Mucosa of descending colon (tissue), 3 donors: ENCODE results near the gene HSPG2. TPM values are rescaled to one million over a fixed set of nuclear protein-coding genes. Genes with fewer than 3 reads are reported as not detected.

Experiments
- ATAC-seq: fragments of 200-7000 bp; cut with Tn5 transposase; one replicate; pipeline ENCODE4 v1.9.1; 2020; ENCODE audit warnings: mild to moderate bottlenecking, moderate library complexity
- DNase-seq, 3 donors: peaks; one replicate each; pipeline ENCODE4 v3.0.0-alpha.2; 2020
- H3K36me3 ChIP-seq: fragments of 200-600 bp; one replicate; pipeline ENCODE4 v1.8.0; 2021; ENCODE audit warnings: low read depth, mild to moderate bottlenecking
- H3K4me1 ChIP-seq: fragments of 200-600 bp; one replicate; pipeline ENCODE4 v1.8.0; 2021; ENCODE audit warnings: low read depth, mild to moderate bottlenecking
- H3K4me3 ChIP-seq: fragments of 200-600 bp; one replicate; pipeline ENCODE4 v1.8.0; 2021; ENCODE audit warnings: mild to moderate bottlenecking
- H3K9me3 ChIP-seq: fragments of 200-600 bp; one replicate; pipeline ENCODE4 v1.8.0; 2021; ENCODE audit warnings: mild to moderate bottlenecking
- CTCF ChIP-seq: fragments of 200-600 bp; IDR thresholded peaks from one replicate; pipeline ENCODE4 v1.8.0; 2022; ENCODE audit warnings: antibody characterized with exemption, mild to moderate bottlenecking
- intact Hi-C, 2 donors: fragments of 100-400 bp; cut with DNase I in 1 of 2; cut with micrococcal nuclease in 1 of 2; formaldehyde crosslinking; loops; one replicate each; pipeline versions ENCODE4 v1.11.0 to v1.11.1; 2022; cut with DNase I, micrococcal nuclease
- total RNA-seq, 3 donors: library from RNA; stranded (reverse); fragmentation: NEBNext Ultra II Directional in 2 of 3; extraction: Animal tissue kit (Norgen Biotek cat#: 25700) in 2 of 3; gene quantifications; one replicate each; pipeline versions ENCODE4 v1.2.1 to v1.2.4, GENCODE V29; 2021 to 2023
- donor health status: DM: no; HTN: no; CAD: no; lungs with moderate emphysema.
- donor health status: DM: no; HTN: no; CAD: no.
- donor health status: DM: no; HTN: yes; CAD: no.

Gene HSPG2
- total RNA-seq, 3 donors from 2014 or later, result 142 to 436 (median 197) TPM

GRCh38 chr1:21804536-21804935 is 132.6 kb downstream of the HSPG2 start:
- H3K36me3 ChIP-seq, result no peaks in the 10 kb centered on the region
- no peak for TF ChIP-seq CTCF
- no peak for DNase-seq
- H3K9me3 ChIP-seq, result no peaks in the 10 kb centered on the region
- H3K4me1 ChIP-seq, result no peaks in the 10 kb centered on the region
- H3K4me3 ChIP-seq, result no peak overlapping the region
- no peak for ATAC-seq
- intact Hi-C loops, result no loop called here

- Histone ChIP-seq H3K36me3 (no peaks in the 10 kb centered on the region), H3K4me3 (no peak overlapping the region), H3K9me3 (no peaks in the 10 kb centered on the region), H3K4me1 (no peaks in the 10 kb centered on the region)
- DNase-seq, result no peak
- intact Hi-C loops, result no loop called here
- TF ChIP-seq CTCF, result no peak
- no peak for ATAC-seq
Measured at GRCh38 chr1:21801100-21801499, 136.0 kb downstream of the HSPG2 start.

GRCh38 chr1:21799730-21800129 is 137.4 kb downstream of the HSPG2 start:
- TF ChIP-seq CTCF, result no peak
- H3K4me1 ChIP-seq, result no peaks in the 10 kb centered on the region

GRCh38 chr1:21795075-21795474 is 142.0 kb downstream of the HSPG2 start:
- intact Hi-C loops, result no loop called here
- no peak overlapping the region for H3K4me3 ChIP-seq
- no peak for DNase-seq
- no peaks in the 10 kb centered on the region for H3K4me1 ChIP-seq
- H3K9me3 ChIP-seq, result no peaks in the 10 kb centered on the region
- no peak for TF ChIP-seq CTCF
- no peak for ATAC-seq
- H3K36me3 ChIP-seq, result no peaks in the 10 kb centered on the region

More at GRCh38 chr1:21799730-21800129, 137.4 kb downstream of the HSPG2 start:
- H3K36me3 ChIP-seq, result no peaks in the 10 kb centered on the region
- intact Hi-C loops, result no loop called here
- ATAC-seq, result no peak
- H3K4me3 ChIP-seq, result no peak overlapping the region
- no peaks in the 10 kb centered on the region for H3K9me3 ChIP-seq
- no peak for DNase-seq

GRCh38 chr1:21794656-21795055 is 142.5 kb downstream of the HSPG2 start:
- TF ChIP-seq CTCF, result no peak
- intact Hi-C loops, result no loop called here
- Histone ChIP-seq H3K9me3 (no peaks in the 10 kb centered on the region), H3K4me1 (no peaks in the 10 kb centered on the region), H3K4me3 (no peak overlapping the region), H3K36me3 (no peaks in the 10 kb centered on the region)
- ATAC-seq (no peak), DNase-seq (no peak)

GRCh38 chr1:21793104-21793503 is 144.0 kb downstream of the HSPG2 start:
- Histone ChIP-seq H3K36me3 (no peaks in the 10 kb centered on the region), H3K4me1 (no peaks in the 10 kb centered on the region), H3K4me3 (no peak overlapping the region), H3K9me3 (no peaks in the 10 kb centered on the region)
- TF ChIP-seq CTCF, result no peak
- intact Hi-C loops, result no loop called here
- DNase-seq, result no peak
- no peak for ATAC-seq
